Stimulated activated CD4-positive, alpha-beta T cell treated with anti-CD3 and anti-CD28 coated beads, Interleukin-1b, Interleukin-23, amount 100 ng/mL, for 1 hour (primary cell): ENCODE measurements around the gene PLEKHH1.

ENCODE experiments used
- DNase-seq, 2 donors: peaks; one replicate each; pipeline ENCODE4 v3.0.0-alpha.2; 2020; ENCODE audit warnings: low read depth in 2 of 2

Gene PLEKHH1

GRCh38 chr14:67566908-67567307 is 33.8 kb downstream of the PLEKHH1 start:
- DNase-seq, result no peak

- DNase-seq, result no peak
Measured at GRCh38 chr14:67567654-67568053, 34.6 kb downstream of the PLEKHH1 start.

- DNase-seq, result no peak
Measured at GRCh38 chr14:67569011-67569650, 36.0 kb downstream of the PLEKHH1 start.

GRCh38 chr14:67569651-67570290 is 36.7 kb downstream of the PLEKHH1 start:
- DNase-seq, result no peak

GRCh38 chr14:67570453-67570852 is 37.4 kb downstream of the PLEKHH1 start:
- no peak for DNase-seq

- DNase-seq, result peak; percentile 26 to 32
Measured at GRCh38 chr14:67571275-67571990, 38.3 kb downstream of the PLEKHH1 start.

- DNase-seq, result no peak
Measured at GRCh38 chr14:67571991-67572323, 38.9 kb downstream of the PLEKHH1 start.

GRCh38 chr14:67572608-67573007 is 39.5 kb downstream of the PLEKHH1 start:
- no peak for DNase-seq

GRCh38 chr14:67573228-67574010 is 40.3 kb downstream of the PLEKHH1 start:
- DNase-seq, result no peak

GRCh38 chr14:67574156-67574555 is 41.1 kb downstream of the PLEKHH1 start:
- DNase-seq, result no peak

- DNase-seq, result no peak
Measured at GRCh38 chr14:67574806-67575205, 41.7 kb downstream of the PLEKHH1 start.

- no peak for DNase-seq
Measured at GRCh38 chr14:67575684-67576083, 42.6 kb downstream of the PLEKHH1 start.

- no peak for DNase-seq
Measured at GRCh38 chr14:67576216-67576955, 43.3 kb downstream of the PLEKHH1 start.

GRCh38 chr14:67577181-67577808 is 44.2 kb downstream of the PLEKHH1 start:
- DNase-seq, result no peak

- no peak for DNase-seq
Measured at GRCh38 chr14:67577909-67578749, 45.0 kb downstream of the PLEKHH1 start.

- DNase-seq, result no peak
Measured at GRCh38 chr14:67579040-67579439, 46.0 kb downstream of the PLEKHH1 start.

GRCh38 chr14:67579636-67580035 is 46.5 kb downstream of the PLEKHH1 start:
- no peak for DNase-seq

- no peak for DNase-seq
Measured at GRCh38 chr14:67580336-67581171, 47.5 kb downstream of the PLEKHH1 start.

GRCh38 chr14:67581643-67582042 is 48.6 kb downstream of the PLEKHH1 start:
- DNase-seq, result no peak
